T-helper 1 cell treated with Interleukin-12 subunit alpha and Interleukin-12 subunit beta and Interleukin-4 antibody, amounts not matched to agents 30 ng/mL and 1 ng/mL, for 36 hours (primary cell): ENCODE results near the gene USP54. TPM values are rescaled to one million over a fixed set of nuclear protein-coding genes. Genes with fewer than 3 reads are reported as not detected.

Experiments
- intact Hi-C: fragments of 100-400 bp; cut with micrococcal nuclease; formaldehyde crosslinking; loops from one replicate; pipeline ENCODE4 v1.15.1; 2024
- total RNA-seq: library from RNA; stranded (reverse); gene quantifications from 2 replicates; pipeline ENCODE4 v1.2.3, GENCODE V29; 2022

USP54 gene
- total RNA-seq, 1 donor from 2014 or later: 4.1 TPM

GRCh38 chr10:73485320-73485719 is 105.8 kb downstream of the USP54 start:
- intact Hi-C loops: no loop called here

DNA sequence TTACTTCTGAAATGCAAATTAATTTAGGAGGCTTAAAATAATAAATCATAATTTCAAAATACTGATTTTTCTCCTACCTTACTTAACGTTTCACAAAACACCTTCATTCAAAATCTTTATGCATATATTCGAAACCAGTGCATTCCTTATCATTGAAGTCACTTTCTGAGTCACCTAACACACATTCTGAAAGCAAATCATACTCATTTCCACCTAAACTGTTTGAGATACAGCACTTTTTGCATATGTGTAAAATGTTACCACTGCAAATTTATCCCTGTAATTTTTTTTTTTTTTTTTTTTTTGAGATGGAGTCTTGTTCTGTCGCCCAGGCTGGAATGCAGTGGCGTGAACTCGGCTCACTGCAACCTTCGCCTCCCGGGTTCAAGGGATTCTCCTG is 111.0 kb downstream of the USP54 start:
- intact Hi-C loops: loop anchor here (2.0 kb wide), 1 partner anchor 15 kb away; no protein-coding TSS in a partner anchor

GRCh38 chr10:73478636-73479035 is 112.5 kb downstream of the USP54 start:
- intact Hi-C loops: no loop called here

DNA sequence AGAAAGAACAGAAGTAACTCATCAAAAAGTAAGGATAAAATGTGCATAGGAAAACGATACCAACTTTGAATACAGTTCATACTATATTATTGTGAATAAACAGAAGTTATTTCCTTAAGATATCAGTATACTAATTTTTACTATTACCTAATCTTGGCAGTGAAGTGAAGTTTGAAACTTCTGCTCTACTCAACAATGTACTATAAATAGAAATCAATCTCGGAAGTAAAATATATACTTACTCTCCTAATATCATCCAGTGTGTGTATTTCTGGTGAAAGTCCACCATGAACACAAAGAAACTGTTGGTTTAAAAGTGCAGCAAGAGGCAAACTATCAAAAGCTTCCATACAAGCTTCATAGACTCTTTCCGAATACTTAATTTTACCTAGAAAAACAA is 119.9 kb downstream of the USP54 start:
- intact Hi-C loops: no loop called here

DNA sequence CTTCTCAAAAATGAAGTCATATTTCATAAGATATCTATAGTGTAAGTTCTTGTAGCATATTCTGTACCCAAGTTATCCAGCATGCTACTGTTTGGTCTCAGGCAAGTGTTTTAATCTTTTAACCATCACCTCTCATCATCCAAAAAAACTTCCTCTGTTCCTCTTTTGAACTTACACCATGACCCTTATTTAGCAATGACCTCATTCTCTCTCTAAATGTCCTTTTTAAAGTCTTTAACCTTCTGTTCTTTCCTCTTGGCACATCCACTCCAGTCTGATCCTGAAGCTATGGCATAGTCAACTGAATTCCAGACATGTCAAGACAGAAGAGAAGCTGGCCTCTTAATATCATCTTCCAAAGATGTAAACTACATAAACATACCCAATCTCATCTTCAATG is 121.6 kb downstream of the USP54 start:
- intact Hi-C loops: no loop called here

- intact Hi-C loops: no loop called here
Measured at GRCh38 chr10:73467206-73467605, 123.9 kb downstream of the USP54 start.

- intact Hi-C loops: no loop called here
Measured at GRCh38 chr10:73465978-73466726, 125.0 kb downstream of the USP54 start.

GRCh38 chr10:73460897-73461296 is 130.2 kb downstream of the USP54 start:
- intact Hi-C loops: no loop called here

- intact Hi-C loops: no loop called here
Measured at GRCh38 chr10:73459683-73460314, 131.3 kb downstream of the USP54 start.

- intact Hi-C loops: no loop called here
Measured at GRCh38 chr10:73456187-73456890, 134.8 kb downstream of the USP54 start.

DNA sequence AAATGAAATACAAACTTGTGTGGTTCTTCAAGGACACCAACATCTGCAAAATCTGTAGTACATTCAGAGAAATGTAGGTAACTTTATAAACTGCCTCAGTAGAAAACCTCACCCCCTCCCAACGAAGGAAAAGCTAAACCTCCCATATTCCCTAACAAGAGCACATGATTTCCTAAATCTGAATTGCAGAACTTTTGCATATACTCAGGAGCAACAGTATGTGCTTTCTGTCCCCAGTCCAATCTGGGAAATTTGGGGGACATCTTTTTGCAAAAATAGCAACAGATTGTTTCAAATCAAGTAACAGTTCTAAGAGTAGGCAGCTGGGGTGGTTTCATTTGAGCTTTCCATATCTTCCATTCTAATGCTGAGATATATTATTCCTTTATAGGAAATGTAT is 142.0 kb downstream of the USP54 start:
- intact Hi-C loops: no loop called here

GRCh38 chr10:73448384-73448783 is 142.8 kb downstream of the USP54 start:
- intact Hi-C loops: no loop called here

Other genes starting within 250 kb of the USP54 start
- gene CFAP70, start 232.5 kb downstream of the USP54 start, total RNA-seq: 0.44 and 0.49 TPM in 2 replicates
- 132 and 143 TPM in 2 replicates for gene ANXA7, start 177.3 kb downstream of the USP54 start, total RNA-seq
- 3.8 and 4.2 TPM in 2 replicates for gene MSS51, start 157.8 kb downstream of the USP54 start, total RNA-seq
- gene PPP3CB, start 95.3 kb downstream of the USP54 start, total RNA-seq: 47.3 and 48.9 TPM in 2 replicates
- not detected in 2 replicates for gene MYOZ1, start 50.1 kb upstream of the USP54 start, total RNA-seq
- gene SYNPO2L, start 64.7 kb upstream of the USP54 start, total RNA-seq: 0.10 TPM in 1 of 2 replicates, not detected in the other
- 10.6 and 11.0 TPM in 2 replicates for gene AGAP5, start 106.8 kb upstream of the USP54 start, total RNA-seq
- gene SEC24C, start 153.0 kb upstream of the USP54 start, total RNA-seq: 129 and 135 TPM in 2 replicates
- 30.4 and 30.7 TPM in 2 replicates for gene CHCHD1, start 190.7 kb upstream of the USP54 start, total RNA-seq
- 112 and 128 TPM in 2 replicates for gene ZSWIM8, start 194.3 kb upstream of the USP54 start, total RNA-seq
- 75.9 and 81.6 TPM in 2 replicates for gene NDST2, start 220.3 kb upstream of the USP54 start, total RNA-seq